H1 (cell line): ENCODE measurements around the gene WNK2. TPM values are rescaled to one million over a fixed set of nuclear protein-coding genes. Genes with fewer than 3 reads are reported as not detected.

ENCODE experiments used
- CBX5 ChIP-seq: fragments of 300-800, 300-1000 bp; sonication (generic); IDR thresholded peaks from 2 replicates; pipeline ENCODE4 v1.7.1; 2016; ENCODE audit warnings: antibody characterized with exemption, low read length, low read depth
- CEBPB ChIP-seq: IDR thresholded peaks from 2 replicates; pipeline ENCODE4 v1.6.1; 2012; ENCODE audit warnings: low read depth, low read length
- CTBP2 ChIP-seq: IDR thresholded peaks from 2 replicates; pipeline ENCODE4 v1.7.0; 2011; ENCODE audit warnings: borderline replicate concordance, mild to moderate bottlenecking, moderate library complexity, mixed read lengths, low read length; ENCODE audit not compliant: insufficient read depth, insufficient read length
- JUN ChIP-seq: IDR thresholded peaks from 2 replicates; pipeline ENCODE4 v1.6.1; 2011; ENCODE audit warnings: low read depth, mild to moderate bottlenecking, improper control_type of control experiment, low read length
- KDM5A ChIP-seq: fragments of 200-600 bp; IDR thresholded peaks from 2 replicates; pipeline ENCODE4 v1.7.1; 2012; ENCODE audit warnings: mild to moderate bottlenecking, low read length, inconsistent platforms, mixed read lengths
- POU5F1 ChIP-seq: IDR thresholded peaks from 2 replicates; pipeline ENCODE4 v1.6.1; 2011; ENCODE audit warnings: low read depth, mild to moderate bottlenecking, low read length, moderate library complexity
- RFX5 ChIP-seq: IDR thresholded peaks from 2 replicates; pipeline ENCODE4 v1.6.1; 2011; ENCODE audit warnings: low read depth, low read length, improper control_type of control experiment, borderline replicate concordance
- TAF1 ChIP-seq: IDR thresholded peaks from 2 replicates; pipeline ENCODE4 v1.6.1; 2011; ENCODE audit warnings: mild to moderate bottlenecking, low read depth, low read length
- polyA plus RNA-seq, 7 experiments: library from polyadenylated mRNA; depleted of rRNA in 3 of 7; stranded (reverse) in 5 of 7; unstranded in 2 of 7; fragments of >200 nt in 5 of 7; fragments of 200-250 nt in 2 of 7; gene quantifications; 1 replicate in 5 of 7; 2 replicates in 1 of 7; 4 replicates in 1 of 7; pipeline versions ENCODE4 v1.2.1 to v1.2.3, GENCODE V29; 2011 to 2013; ENCODE audit warnings: missing spikeins in 2 of 7, mixed read lengths in 2 of 7
- total RNA-seq: library from RNA; stranded (reverse); fragmentation: NEBNext Ultra II Directional; extraction: Animal tissue kit (Norgen Biotek cat#: 25700); gene quantifications from 2 replicates; pipeline ENCODE4 v1.2.1, GENCODE V29; 2021
- TF ChIP-seq, protein P1 (sequence below): IDR thresholded peaks from 2 replicates; pipeline ENCODE4 v1.6.1; 2012; ENCODE audit warnings: low read length, inconsistent platforms
- TF ChIP-seq, protein P2 (sequence below): IDR thresholded peaks from 2 replicates; pipeline ENCODE4 v1.6.1; 2011; ENCODE audit warnings: low read length, improper control_type of control experiment

WNK2 gene
- total and polyA plus RNA-seq, 2 of the 8 experiments (the other 6 are each of a cell fraction or from before 2014, with no cell fraction given) = 12.0 to 87.2 TPM

DNA sequence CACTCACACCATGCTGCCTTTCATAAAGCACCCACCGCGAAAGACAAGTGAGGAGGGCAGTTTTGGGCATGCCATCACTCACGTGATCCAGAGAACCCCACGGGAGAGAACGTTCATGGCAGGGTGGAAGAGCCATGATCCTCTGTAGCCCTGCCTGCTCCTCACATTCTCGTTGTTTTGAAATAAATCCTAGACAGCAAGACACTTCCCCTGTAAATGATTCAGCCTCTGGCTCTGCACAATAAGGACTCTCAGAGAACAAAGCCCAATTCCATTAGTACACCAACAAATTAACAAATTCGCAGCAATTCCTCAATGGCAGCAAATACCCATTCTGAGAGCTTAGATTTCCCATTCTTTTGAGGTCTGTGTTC, 71.5 kb downstream of the WNK2 start (continued):
- TF ChIP-seq, protein P1, sequence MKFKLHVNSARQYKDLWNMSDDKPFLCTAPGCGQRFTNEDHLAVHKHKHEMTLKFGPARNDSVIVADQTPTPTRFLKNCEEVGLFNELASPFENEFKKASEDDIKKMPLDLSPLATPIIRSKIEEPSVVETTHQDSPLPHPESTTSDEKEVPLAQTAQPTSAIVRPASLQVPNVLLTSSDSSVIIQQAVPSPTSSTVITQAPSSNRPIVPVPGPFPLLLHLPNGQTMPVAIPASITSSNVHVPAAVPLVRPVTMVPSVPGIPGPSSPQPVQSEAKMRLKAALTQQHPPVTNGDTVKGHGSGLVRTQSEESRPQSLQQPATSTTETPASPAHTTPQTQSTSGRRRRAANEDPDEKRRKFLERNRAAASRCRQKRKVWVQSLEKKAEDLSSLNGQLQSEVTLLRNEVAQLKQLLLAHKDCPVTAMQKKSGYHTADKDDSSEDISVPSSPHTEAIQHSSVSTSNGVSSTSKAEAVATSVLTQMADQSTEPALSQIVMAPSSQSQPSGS = no peak
- TF ChIP-seq RFX5 (no peak), CEBPB (no peak), CTBP2 (no peak), CBX5 (no peak), KDM5A (no peak), JUN (no peak), TAF1 (no peak), POU5F1 (no peak)
- TF ChIP-seq, protein P2, sequence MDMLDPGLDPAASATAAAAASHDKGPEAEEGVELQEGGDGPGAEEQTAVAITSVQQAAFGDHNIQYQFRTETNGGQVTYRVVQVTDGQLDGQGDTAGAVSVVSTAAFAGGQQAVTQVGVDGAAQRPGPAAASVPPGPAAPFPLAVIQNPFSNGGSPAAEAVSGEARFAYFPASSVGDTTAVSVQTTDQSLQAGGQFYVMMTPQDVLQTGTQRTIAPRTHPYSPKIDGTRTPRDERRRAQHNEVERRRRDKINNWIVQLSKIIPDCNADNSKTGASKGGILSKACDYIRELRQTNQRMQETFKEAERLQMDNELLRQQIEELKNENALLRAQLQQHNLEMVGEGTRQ = no peak
